Epithelial cell of esophagus (primary cell): ENCODE measurements around the gene ZNF407.

ENCODE experiments used
- DNase-seq: peaks from one replicate; pipeline ENCODE4 v3.0.0; 2010; ENCODE audit warnings: low read depth
- H3K4me3 ChIP-seq: 2 replicates; pipeline ENCODE4 v1.5.1; 2011; ENCODE audit warnings: mild to moderate bottlenecking, low read length, control low read depth
- CTCF ChIP-seq: IDR thresholded peaks from 2 replicates; pipeline ENCODE4 v1.5.1; 2011; ENCODE audit warnings: low read depth, mild to moderate bottlenecking, low read length, control low read depth, inconsistent platforms; ENCODE audit not compliant: insufficient read depth; ENCODE audit errors: missing control alignments

Gene ZNF407

DNA sequence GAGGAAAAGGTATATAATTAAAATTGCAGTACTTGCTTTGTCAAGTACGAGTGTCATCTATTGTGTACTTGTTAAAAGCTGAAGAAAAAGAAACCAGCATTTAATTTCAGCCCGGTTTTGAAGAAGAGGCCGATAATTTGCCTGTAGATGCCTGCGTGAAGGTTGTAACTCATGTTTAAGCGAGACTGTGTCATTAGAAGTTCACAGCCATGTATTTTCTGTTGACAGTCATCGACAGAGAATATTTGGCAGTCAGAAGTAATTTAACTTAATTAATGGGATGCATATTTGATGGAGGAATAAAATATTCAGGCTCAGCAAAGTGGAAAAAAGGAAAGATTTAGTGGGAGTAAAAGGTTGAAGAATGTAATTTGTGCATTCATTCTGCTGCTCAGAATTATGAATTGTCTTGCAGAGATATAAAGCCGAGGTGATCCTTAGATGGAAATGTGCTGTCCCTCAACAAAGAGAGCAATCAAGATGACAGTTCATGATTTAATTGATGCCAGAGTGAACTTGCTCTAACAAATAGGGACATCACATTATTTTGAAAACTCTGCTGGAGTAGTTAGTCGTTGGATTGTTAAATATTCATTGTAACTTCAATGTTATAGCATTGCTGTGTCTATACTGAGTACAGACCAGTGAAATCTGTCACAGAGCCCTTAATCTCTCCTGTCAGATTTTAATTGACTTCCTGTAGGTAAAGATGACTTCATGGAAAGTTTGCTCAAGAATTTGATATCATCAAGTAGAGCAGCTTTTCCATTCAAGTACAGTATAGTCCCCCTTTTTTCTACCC lies 53.9 kb downstream of the ZNF407 start:
- DNase-seq: no peak

GRCh38 chr18:74652392-74652988 lies 54.8 kb downstream of the ZNF407 start:
- no peak overlapping the region for H3K4me3 ChIP-seq
- TF ChIP-seq CTCF: peak; percentile 54
- peak; percentile 51 for DNase-seq

More for the DNA sequence above, 53.9 kb downstream of the ZNF407 start:
- H3K4me3 ChIP-seq: no peak overlapping the region
- TF ChIP-seq CTCF: no peak

- no peak for TF ChIP-seq CTCF
- DNase-seq: peak; percentile 18
- H3K4me3 ChIP-seq: no peak overlapping the region
These were observed 57.0 kb downstream of the ZNF407 start for GRCh38 chr18:74654638-74655037.

DNA sequence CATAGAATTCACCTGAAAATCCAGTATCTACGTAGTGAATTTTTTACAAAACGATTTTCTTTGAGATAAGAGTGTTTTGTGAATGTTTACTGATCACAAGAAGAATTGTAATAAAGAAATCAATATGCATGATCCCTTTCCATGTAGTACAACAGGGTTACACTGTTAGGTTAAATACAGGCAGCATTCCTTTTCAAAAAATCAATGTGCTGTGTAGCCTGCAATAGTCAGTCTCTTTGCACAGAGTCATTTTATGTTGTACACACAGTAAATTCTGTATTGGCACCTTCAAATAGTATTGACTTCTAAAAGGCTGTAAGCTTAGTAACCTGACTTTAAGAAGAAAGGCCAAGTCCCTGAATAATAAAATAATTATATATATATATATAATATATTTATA lies 63.3 kb downstream of the ZNF407 start:
- DNase-seq: no peak
- no peak overlapping the region for H3K4me3 ChIP-seq
- TF ChIP-seq CTCF: no peak

- H3K4me3 ChIP-seq: no peak overlapping the region
- DNase-seq: no peak
- no peak for TF ChIP-seq CTCF
These were observed 64.0 kb downstream of the ZNF407 start for GRCh38 chr18:74661691-74662090.

GRCh38 chr18:74662622-74663021 lies 65.0 kb downstream of the ZNF407 start:
- DNase-seq: no peak
- H3K4me3 ChIP-seq: no peak overlapping the region
- TF ChIP-seq CTCF: no peak
